ENCODE results near the gene GTSE1.
"Not testable (repeated sequence)": the region's sequence is repeated elsewhere in the genome, so short reads cannot be mapped to it uniquely, and the experiment has no call there.

The GTSE1 gene

GRCh38 chr22:46262449-46263215 lies 34.0 kb upstream of the GTSE1 start:
- peak; percentile 14 for TF ChIP-seq CTCF (IDR thresholded peaks at IDR 0.05; ENCODE audit: poor library complexity, severe bottlenecking)
- Histone ChIP-seq H3K27me3 (ENCODE audit: insufficient read depth, poor library complexity, severe bottlenecking) (peaks cover 12% of the 10 kb centered on the region), H3K36me3 (ENCODE audit: low read depth) (no peaks in the 10 kb centered on the region), H3K4me3 (ENCODE audit: severe bottlenecking) (peak overlapping the region; percentile 13), H3K4me1 (ENCODE audit: insufficient read depth, poor library complexity, severe bottlenecking) (no peaks in the 10 kb centered on the region), H3K9me3 (ENCODE audit: severe bottlenecking) (peaks cover 7% of the 10 kb centered on the region), H3K27ac (ENCODE audit: poor library complexity, severe bottlenecking) (no peak overlapping the region)
- ATAC-seq (ENCODE audit: low read depth): peak; percentile 43; the same call in 2 of the 3 replicates
- no peak for DNase-seq (ENCODE audit: low spot score)

GRCh38 chr22:46263216-46263590 lies 33.5 kb upstream of the GTSE1 start, which contains the start of gene PKDREJ:
PKDREJ (minus strand) TSS chr22:46263343; CDS start chr22:46263322, 21 bp downstream.
- Histone ChIP-seq H3K27me3 (ENCODE audit: insufficient read depth, poor library complexity, severe bottlenecking) (peaks cover 12% of the 10 kb centered on the region), H3K9me3 (ENCODE audit: severe bottlenecking) (peaks cover 7% of the 10 kb centered on the region), H3K4me1 (ENCODE audit: insufficient read depth, poor library complexity, severe bottlenecking) (no peaks in the 10 kb centered on the region), H3K4me3 (ENCODE audit: severe bottlenecking) (peak within 1 kb of the TSS; percentile 13), H3K27ac (ENCODE audit: poor library complexity, severe bottlenecking) (no peak within 1 kb of the TSS), H3K36me3 (ENCODE audit: low read depth) (no peaks in the 10 kb centered on the region)
- ATAC-seq (ENCODE audit: low read depth): no peak
- no peak for DNase-seq (ENCODE audit: low spot score)
- TF ChIP-seq CTCF (IDR thresholded peaks at IDR 0.05; ENCODE audit: poor library complexity, severe bottlenecking): no peak

- H3K36me3 ChIP-seq (ENCODE audit: low read depth); H3K27ac ChIP-seq (ENCODE audit: poor library complexity, severe bottlenecking); H3K9me3 ChIP-seq (ENCODE audit: severe bottlenecking); DNase-seq (ENCODE audit: low spot score); H3K4me1 ChIP-seq (ENCODE audit: insufficient read depth, poor library complexity, severe bottlenecking); ATAC-seq (ENCODE audit: low read depth); H3K4me3 ChIP-seq (ENCODE audit: severe bottlenecking): not testable (repeated sequence)
- H3K27me3 ChIP-seq (ENCODE audit: insufficient read depth, poor library complexity, severe bottlenecking): peaks cover 12% of the 10 kb centered on the region
These were observed 32.1 kb upstream of the GTSE1 start for GRCh38 chr22:46264520-46264919.

DNA sequence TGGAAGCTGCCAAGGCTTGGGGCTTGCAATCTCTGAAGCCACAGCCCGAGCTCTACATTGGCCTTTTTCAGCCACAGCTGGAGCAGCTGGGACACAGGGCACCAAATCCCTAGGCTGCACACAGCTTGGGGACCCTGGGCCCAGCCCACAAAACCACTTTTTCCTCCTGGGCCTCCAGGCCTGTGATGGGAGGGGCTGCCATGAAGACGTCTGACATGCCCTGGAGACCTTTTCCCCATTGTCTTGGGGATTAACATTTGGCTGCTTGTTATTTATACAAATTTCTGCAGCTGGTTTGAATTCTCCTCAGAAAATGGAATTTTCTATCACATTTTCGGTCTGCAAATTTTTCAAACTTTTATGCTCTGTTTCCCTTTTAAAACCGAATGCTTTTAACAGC lies 31.0 kb upstream of the GTSE1 start:
- H3K36me3 ChIP-seq (ENCODE audit: low read depth); H3K4me3 ChIP-seq (ENCODE audit: severe bottlenecking); DNase-seq (ENCODE audit: low spot score); H3K27ac ChIP-seq (ENCODE audit: poor library complexity, severe bottlenecking); ATAC-seq (ENCODE audit: low read depth); H3K4me1 ChIP-seq (ENCODE audit: insufficient read depth, poor library complexity, severe bottlenecking); H3K9me3 ChIP-seq (ENCODE audit: severe bottlenecking): not testable (repeated sequence)
- H3K27me3 ChIP-seq (ENCODE audit: insufficient read depth, poor library complexity, severe bottlenecking): peaks cover 12% of the 10 kb centered on the region

DNA sequence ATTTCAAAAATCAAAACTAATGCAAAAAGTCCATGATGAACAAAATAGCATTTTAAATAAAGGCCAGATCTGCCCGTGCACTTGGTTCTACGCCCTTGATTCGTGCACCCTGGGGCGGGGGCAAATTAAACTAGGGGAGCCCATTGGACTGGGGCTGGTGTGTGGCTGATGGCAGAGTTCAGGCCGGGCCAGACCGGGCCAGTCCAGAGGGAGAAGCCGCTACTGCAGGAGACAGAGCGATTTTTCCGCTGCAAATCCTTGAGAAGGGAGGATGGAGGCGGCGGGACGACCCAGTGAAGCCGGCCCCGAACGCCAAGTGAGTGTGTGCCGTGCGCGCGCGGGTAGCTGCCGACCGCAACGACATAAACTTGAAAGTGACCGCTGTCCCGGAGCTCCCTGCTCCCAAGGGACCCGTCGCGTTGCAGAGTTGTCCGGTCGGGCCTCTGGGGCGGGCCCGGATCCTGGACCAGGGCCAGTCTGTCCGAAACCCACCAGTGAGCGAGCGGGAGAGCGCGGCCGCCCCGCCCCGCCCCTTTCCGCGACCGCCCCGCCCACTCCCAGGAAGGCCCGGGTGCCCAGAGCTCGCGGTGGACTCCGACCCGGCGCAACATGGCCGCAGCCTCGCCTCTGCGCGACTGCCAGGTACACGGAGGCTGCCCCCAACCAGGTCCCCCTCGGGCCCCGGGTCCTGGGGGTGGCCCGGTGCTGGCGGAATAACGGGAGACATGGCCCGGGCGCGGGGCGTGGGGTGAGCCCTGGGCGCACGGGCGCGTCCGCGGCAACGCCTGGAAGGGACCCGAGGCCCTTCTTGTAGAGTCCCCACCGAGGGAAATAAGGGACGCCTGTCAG lies 29.0 kb upstream of the GTSE1 start, which contains the start of gene TTC38:
Gene TTC38 (plus strand): TSS at position 578 of the 849 bp plus-strand sequence. CDS start 32 bp downstream, at position 610.
- Histone ChIP-seq H3K36me3 (ENCODE audit: low read depth) (no peaks in the 10 kb centered on the region; the same call in 1 of the 2 replicates), H3K9me3 (ENCODE audit: severe bottlenecking) (peaks cover 3% of the 10 kb centered on the region), H3K4me1 (ENCODE audit: insufficient read depth, poor library complexity, severe bottlenecking) (no peaks in the 10 kb centered on the region), H3K27ac (ENCODE audit: poor library complexity, severe bottlenecking) (no peak within 1 kb of the TSS), H3K4me3 (ENCODE audit: severe bottlenecking) (peak within 1 kb of the TSS; percentile 58), H3K27me3 (ENCODE audit: insufficient read depth, poor library complexity, severe bottlenecking) (no peaks in the 10 kb centered on the region)
- no peak for TF ChIP-seq CTCF (IDR thresholded peaks at IDR 0.05; ENCODE audit: poor library complexity, severe bottlenecking)
- peak; percentile 90 for ATAC-seq (ENCODE audit: low read depth)
- no peak for DNase-seq (ENCODE audit: low spot score)

Data from RWPE2 (cell line).